Endothelial cell (in vitro differentiated cells): ENCODE data around the gene RIMBP2. TPM values are rescaled to one million over a fixed set of nuclear protein-coding genes. Genes with fewer than 3 reads are reported as not detected.

ENCODE experiments used
- DNase-seq: peaks from one replicate; pipeline ENCODE4 v3.0.0; 2021; ENCODE audit warnings: low spot score
- H3K27ac Mint-ChIP-seq: one replicate; pipeline ENCODE4 v1.8.0; 2021; ENCODE audit warnings: mixed read lengths, inconsistent platforms; ENCODE audit not compliant: unreplicated experiment
- H3K27me3 Mint-ChIP-seq: one replicate; pipeline ENCODE4 v1.8.0; 2021; ENCODE audit warnings: mild to moderate bottlenecking, moderate library complexity, mixed read lengths, inconsistent platforms; ENCODE audit not compliant: unreplicated experiment
- H3K36me3 Mint-ChIP-seq: one replicate; pipeline ENCODE4 v1.8.0; 2021; ENCODE audit warnings: mild to moderate bottlenecking, low read depth, mixed read lengths, inconsistent platforms; ENCODE audit not compliant: unreplicated experiment
- H3K4me1 Mint-ChIP-seq: one replicate; pipeline ENCODE4 v1.8.0; 2021; ENCODE audit warnings: mild to moderate bottlenecking, mixed read lengths, inconsistent platforms; ENCODE audit not compliant: unreplicated experiment
- H3K4me3 Mint-ChIP-seq: one replicate; pipeline ENCODE4 v1.8.0; 2021; ENCODE audit warnings: mild to moderate bottlenecking, mixed read lengths, inconsistent platforms; ENCODE audit not compliant: unreplicated experiment
- H3K9me3 Mint-ChIP-seq: one replicate; pipeline ENCODE4 v1.8.0; 2021; ENCODE audit warnings: mixed read lengths, inconsistent platforms; ENCODE audit not compliant: unreplicated experiment
- total RNA-seq: library from RNA; stranded (reverse); fragmentation: NEBNext Ultra II Directional; extraction: Animal tissue kit (Norgen Biotek cat#: 25700); gene quantifications from one replicate; pipeline ENCODE4 v1.2.1, GENCODE V29; 2021; ENCODE audit not compliant: unreplicated experiment
- TF ChIP-seq, protein P1 (sequence below): fragments of 200-600 bp; sonication (generic); IDR thresholded peaks from one replicate; pipeline ENCODE4 v1.5.0; 2021; ENCODE audit warnings: antibody characterized with exemption; ENCODE audit not compliant: unreplicated experiment

RIMBP2 gene
- total RNA-seq, 1 donor from 2014 or later: 1.4 TPM

DNA sequence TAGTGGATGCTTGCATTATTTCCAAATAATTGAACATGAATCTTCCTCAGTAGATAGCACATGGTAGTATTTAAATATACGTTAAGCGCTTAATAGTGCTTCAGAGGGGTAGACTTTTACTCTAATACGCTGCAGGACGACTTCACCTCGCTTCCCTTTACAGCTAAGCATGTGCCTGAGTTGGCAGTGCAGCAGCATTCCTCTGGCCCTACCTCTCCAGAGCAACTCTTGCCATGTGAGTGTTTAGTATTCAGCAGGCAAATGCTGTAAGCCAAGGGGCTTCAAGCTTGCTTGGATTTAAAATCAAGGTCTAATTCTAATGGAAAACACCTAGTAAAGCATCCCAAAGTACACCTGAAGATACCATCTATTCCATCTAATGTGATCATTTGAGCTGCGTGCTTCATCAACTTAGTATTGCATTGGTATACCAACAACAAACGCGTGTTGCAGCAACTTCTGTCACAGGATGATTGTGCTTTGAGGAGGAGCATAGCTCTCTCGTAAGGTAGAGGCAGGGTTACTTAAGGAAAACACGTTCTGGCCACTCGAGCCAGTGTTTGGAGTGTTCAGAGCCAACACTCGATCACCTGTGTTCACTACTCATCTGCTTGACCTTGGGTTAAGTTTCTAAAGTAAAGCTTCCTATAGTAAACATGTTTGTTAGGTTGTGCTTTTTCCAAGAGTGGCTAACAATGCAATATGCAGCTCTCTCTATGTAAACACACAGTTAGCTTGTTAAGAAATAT lies 317.8 kb downstream of the RIMBP2 start:
- TF ChIP-seq, protein P1, sequence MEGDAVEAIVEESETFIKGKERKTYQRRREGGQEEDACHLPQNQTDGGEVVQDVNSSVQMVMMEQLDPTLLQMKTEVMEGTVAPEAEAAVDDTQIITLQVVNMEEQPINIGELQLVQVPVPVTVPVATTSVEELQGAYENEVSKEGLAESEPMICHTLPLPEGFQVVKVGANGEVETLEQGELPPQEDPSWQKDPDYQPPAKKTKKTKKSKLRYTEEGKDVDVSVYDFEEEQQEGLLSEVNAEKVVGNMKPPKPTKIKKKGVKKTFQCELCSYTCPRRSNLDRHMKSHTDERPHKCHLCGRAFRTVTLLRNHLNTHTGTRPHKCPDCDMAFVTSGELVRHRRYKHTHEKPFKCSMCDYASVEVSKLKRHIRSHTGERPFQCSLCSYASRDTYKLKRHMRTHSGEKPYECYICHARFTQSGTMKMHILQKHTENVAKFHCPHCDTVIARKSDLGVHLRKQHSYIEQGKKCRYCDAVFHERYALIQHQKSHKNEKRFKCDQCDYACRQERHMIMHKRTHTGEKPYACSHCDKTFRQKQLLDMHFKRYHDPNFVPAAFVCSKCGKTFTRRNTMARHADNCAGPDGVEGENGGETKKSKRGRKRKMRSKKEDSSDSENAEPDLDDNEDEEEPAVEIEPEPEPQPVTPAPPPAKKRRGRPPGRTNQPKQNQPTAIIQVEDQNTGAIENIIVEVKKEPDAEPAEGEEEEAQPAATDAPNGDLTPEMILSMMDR: no peak
- no peaks in the 10 kb centered on the region for H3K36me3 Mint-ChIP-seq
- no peaks in the 10 kb centered on the region for H3K27me3 Mint-ChIP-seq
- no peak for DNase-seq
- no peak overlapping the region for H3K4me3 Mint-ChIP-seq
- peaks cover 14% of the 10 kb centered on the region for H3K9me3 Mint-ChIP-seq
- H3K27ac Mint-ChIP-seq: no peak overlapping the region
- no peaks in the 10 kb centered on the region for H3K4me1 Mint-ChIP-seq

DNA sequence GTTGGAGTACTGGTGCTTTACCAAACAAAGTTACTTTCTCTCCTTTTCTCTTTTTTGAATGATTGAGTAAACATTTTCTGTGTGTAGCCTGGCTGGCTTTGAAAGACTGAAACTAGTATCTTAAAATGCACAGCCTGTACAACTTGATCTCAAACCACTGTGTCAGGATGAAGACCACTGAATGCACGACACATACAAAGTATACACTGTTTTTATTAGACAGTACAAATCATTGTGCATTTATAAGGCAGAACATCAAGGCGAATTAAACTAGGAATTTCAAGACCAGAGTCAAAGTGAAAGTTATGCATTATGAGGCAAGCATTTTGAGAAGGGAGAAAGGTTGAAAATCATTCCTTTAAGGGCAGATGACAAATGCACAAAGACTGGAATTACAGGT lies 319.4 kb downstream of the RIMBP2 start:
- H3K9me3 Mint-ChIP-seq: peaks cover 17% of the 10 kb centered on the region
- no peak overlapping the region for H3K27ac Mint-ChIP-seq
- no peaks in the 10 kb centered on the region for H3K27me3 Mint-ChIP-seq
- no peaks in the 10 kb centered on the region for H3K4me1 Mint-ChIP-seq
- H3K4me3 Mint-ChIP-seq: no peak overlapping the region
- H3K36me3 Mint-ChIP-seq: no peaks in the 10 kb centered on the region
- TF ChIP-seq, protein P1: no peak
- no peak for DNase-seq

DNA sequence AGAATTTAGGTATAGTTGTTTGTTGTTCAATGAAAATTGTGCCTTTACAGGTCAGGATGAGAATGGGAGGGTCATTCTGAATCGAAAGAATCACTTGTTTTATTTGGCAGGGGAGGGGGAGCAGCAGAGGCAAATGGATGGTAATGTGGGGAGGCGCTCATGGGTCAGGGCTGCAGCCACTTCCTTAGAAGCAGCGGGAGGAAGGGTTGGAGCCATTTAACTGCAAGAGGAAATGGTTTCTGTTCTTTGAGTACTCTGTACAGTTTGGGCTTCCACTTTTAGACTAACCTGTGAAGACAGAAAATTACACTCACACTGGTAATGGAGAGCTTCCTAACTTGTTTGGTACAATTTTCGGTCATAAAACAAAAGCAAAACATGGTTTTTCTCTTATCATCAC lies 321.2 kb downstream of the RIMBP2 start:
- no peak for DNase-seq
- TF ChIP-seq, protein P1: no peak
- Mint-ChIP-seq H3K27me3 (peaks cover 2% of the 10 kb centered on the region), H3K4me1 (no peaks in the 10 kb centered on the region), H3K9me3 (peaks cover 19% of the 10 kb centered on the region), H3K36me3 (no peaks in the 10 kb centered on the region), H3K4me3 (no peak overlapping the region), H3K27ac (no peak overlapping the region)

DNA sequence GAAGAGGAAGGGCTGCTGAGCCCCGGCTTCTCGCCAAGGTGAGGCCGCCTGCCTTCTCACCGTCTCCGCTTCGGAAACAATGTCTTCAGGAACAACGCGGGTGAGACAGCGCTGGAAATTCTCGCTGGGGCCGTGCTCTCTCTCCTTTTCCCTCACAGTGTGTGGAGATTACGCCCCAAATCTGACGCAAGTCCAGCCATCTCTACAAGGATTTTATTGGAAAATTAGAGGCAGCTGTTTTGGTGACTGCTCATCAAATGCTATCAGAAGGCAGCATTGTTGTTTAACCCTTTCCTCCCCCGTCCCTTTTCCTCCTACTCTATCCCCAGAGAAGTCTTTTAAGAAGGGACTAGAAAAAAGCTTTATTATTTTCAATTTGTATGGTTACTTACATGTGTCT lies 324.9 kb downstream of the RIMBP2 start:
- no peak overlapping the region for H3K4me3 Mint-ChIP-seq
- peak overlapping the region; percentile 65 for H3K27ac Mint-ChIP-seq
- TF ChIP-seq, protein P1: no peak
- peaks cover 29% of the 10 kb centered on the region for H3K9me3 Mint-ChIP-seq
- H3K4me1 Mint-ChIP-seq: no peaks in the 10 kb centered on the region
- no peak for DNase-seq
- H3K36me3 Mint-ChIP-seq: peaks cover 9% of the 10 kb centered on the region
- peaks cover 3% of the 10 kb centered on the region for H3K27me3 Mint-ChIP-seq

DNA sequence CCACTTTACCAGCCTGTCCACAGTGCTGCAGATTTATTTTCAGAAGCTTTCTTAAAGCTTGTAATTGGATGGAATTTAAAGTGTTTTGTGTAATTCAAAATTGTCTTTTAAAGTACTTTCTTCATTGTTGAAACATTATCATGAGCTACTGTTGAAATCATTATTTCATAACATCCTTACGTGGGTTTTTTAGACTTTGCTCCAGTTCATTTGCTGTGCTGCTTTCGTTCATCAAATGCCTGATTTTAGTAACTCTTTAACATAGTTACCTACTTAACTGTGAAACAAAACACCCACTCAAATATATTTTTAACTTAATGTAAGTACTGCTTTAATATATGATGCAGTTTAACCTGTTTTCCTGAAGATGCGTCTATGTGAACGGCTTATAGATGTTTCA lies 330.9 kb downstream of the RIMBP2 start:
- H3K9me3 Mint-ChIP-seq: peaks cover 28% of the 10 kb centered on the region

More for the DNA sequence above, 330.9 kb downstream of the RIMBP2 start:
- TF ChIP-seq, protein P1: no peak
- Mint-ChIP-seq H3K4me1 (no peaks in the 10 kb centered on the region), H3K27me3 (peaks cover 4% of the 10 kb centered on the region), H3K27ac (no peak overlapping the region), H3K36me3 (peaks cover 9% of the 10 kb centered on the region), H3K4me3 (no peak overlapping the region)
- DNase-seq: no peak
